NCI-H526 (cell line): Measurements from ENCODE around the gene WDR46.
A peak's percentile ranks its signal among the peaks of the same experiment; 100 is the strongest.

ENCODE experiments used
- DNase-seq, 2 experiments: peaks; one replicate each; lab custom pipeline; 2025; lab: John Stamatoyannopoulos, UW

Gene WDR46

DNA sequence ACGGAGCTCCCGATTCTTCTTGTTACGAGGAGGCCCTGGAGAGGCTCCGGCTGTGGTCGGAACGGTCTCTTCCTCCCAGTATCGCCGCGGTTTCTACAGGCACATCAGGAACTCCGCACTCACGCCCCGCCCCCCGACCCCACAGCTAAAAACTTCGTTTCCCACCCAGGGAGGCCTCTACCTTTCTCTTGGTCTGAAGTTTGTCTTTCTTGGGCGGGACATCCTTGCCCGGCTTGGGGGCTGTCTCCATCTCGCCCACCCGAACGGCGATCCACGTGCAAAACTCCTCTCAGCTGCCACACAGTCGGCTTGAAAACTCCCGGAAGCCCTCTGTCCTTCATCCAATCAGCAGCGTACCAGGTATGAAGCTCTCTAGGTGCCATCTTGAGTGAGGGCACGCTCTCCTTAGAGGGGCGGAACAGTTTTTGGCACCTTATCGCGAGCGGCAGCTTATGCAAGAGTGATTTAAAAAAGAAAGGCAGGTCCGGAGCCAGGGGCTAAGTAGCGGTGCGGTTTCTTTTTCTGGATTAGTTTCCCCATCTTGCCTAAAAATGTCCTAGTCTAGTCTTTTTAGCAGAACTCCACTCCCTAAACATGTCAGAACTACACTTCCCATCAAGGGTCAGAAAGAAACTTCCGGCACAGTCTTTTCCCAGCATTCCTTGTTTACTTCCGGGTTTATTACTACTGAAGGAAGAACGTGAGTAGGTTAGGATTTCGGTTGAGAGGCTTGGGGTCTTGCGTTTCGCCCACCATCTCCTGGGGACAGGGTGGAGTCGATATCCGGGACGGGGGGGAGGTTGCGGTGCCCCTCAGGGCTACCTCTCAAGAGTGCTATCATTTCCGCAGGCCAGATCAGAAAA lies at the start of gene WDR46, which contains the start of gene PFDN6:
Gene WDR46 (minus strand): TSS at position 319 of the 863 bp plus-strand sequence. CDS start 69 bp downstream, at position 250.
Gene PFDN6 (plus strand): TSS at position 681 of the 863 bp plus-strand sequence. CDS start 256 bp downstream, outside the sequence.
- DNase-seq, result peak; percentile 85 to 87

- no peak for DNase-seq
These were observed 47.5 kb upstream of the WDR46 start for GRCh38 chr6:33336495-33336894.

DNA sequence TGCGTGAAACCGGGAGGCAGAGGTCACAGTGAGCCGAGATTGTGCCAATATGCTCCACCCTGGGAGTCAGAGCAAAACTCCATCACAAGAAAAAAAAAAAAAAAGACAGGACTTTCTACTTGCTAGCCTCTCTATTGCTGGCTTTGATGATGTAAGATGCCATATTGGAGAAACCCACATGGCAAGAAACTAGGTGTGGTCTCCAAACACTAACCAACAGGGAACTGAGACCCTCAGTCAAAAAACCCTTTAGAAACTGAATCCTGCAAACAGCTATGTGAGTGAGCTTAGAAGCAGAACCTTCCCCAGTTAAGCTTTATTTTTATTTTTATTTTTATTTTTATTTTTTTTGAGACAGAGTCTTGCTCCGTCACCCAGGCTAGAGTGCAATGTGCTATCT lies 46.9 kb upstream of the WDR46 start:
- no peak for DNase-seq

- no peak for DNase-seq
These were observed 44.6 kb upstream of the WDR46 start for GRCh38 chr6:33333666-33334065.

- no peak for DNase-seq
These were observed 41.7 kb upstream of the WDR46 start for GRCh38 chr6:33330736-33331135.

DNA sequence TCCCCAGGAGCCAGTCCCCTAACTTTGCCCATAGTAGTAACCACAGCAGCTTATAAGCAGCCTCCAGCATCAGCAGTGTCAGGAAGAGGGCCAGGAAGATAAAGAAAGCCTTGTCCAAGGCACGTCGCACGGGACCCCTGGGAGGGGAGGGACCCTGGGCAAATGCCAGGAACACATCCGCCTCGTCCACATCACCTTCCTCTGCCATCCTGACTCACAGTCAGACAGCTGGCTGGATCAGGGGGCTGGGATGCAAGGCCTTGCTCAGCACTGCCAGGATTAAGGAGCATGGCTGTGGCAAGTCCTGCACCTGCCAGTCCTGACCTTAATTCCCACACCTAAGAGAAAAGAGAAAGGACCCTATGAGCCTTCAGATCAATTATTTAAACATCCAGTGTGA lies 40.0 kb upstream of the WDR46 start:
- DNase-seq, result no peak

DNA sequence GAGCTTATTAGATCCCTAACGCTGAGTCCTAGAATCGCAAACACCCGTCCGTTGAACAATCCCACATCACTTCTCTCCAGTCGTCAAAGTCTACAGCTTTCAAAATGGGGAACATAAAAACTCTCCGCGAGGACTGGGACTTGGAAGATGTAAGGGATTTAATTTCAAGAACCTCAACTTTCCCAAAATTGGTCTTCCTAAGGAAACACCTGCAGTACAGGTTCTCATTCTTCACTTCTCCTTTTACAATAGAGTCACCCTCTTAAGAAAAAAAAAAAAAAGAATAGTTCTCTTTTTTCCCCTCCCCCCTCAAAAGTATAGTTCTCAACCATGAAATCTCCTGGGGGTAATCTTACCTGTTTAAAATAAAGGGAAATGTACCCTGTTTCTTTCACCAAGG lies 35.1 kb upstream of the WDR46 start:
- peak in 1 of 2 experiments; percentile 47 for DNase-seq

DNA sequence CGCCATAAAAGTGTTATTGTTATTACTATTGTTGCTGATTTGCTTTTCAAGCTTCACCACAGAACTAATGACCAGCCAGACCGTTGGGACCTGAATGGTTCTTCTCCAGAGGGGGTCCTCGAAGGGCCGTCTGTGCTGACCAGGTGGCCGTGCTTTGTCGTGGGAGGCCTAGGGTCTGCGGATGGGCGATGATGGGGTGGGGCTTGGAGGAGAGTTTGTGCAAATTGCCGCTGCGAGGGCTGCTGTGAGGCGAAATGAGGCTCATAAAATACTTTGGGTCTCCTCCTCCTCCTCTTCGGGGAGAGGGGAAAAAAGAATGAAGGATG lies 34.5 kb upstream of the WDR46 start:
- no peak for DNase-seq

DNA sequence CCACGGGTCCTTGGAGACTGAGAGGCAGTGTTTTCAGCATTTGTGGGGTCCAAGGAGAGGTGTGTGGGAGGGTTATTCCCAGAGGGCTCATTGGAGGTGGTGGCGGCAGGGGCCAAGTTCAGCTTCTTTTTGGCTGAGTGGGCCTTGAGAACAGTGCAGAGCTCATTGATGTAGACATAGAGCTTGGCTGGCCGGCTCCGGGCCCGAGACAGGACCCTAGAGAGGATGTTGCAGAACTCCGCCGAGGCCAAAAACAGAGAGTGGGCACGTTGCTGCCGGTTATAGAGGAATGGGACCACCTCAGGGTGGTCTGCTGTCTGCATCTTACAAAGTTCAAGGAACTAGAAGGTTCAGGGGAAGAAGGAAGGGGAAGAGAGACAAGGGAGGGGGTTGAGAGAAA lies 32.2 kb upstream of the WDR46 start:
- DNase-seq, result no peak

DNA sequence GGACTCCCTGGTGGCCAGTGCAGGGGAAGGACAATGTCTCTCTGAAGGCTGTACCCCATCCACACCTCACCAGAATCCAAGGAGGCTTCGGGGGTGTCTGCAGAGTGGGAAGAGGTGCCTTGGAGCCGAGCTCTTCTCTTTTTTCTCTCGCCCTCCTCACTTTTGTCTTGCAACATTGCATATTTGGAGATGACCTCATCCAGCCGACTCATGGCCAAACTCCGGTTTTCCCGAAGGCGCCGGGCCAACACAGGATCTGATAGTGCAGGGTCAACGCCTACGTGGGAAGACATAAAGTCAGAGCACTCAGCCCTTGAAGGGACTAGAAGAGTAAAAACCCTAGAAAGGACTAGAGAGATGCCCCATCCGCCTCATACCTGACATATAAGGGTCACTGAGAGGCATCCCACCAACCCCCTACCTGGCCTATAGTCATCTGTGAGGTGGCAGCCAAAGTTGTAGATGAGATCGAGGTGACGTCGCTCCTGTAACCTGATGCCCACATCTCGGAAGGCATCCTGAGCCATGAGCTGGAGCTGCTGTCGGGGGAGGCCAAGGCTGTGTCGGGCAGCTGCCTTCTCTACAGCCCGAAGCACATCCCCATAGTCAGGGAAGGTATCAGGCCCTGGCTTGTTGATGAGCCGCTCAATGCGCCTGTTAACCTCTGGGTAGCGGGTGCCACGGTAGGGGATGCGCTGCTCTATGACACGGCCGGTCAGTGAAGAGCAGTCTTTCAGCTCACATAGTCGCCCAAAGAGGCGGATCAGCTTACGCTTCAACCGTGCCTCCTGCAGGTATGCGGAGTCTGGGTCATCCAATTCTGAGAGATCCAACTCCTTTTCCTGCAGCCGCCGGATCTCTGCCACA lies 31.5 kb upstream of the WDR46 start:
- DNase-seq, result peak; percentile 6 to 56

DNA sequence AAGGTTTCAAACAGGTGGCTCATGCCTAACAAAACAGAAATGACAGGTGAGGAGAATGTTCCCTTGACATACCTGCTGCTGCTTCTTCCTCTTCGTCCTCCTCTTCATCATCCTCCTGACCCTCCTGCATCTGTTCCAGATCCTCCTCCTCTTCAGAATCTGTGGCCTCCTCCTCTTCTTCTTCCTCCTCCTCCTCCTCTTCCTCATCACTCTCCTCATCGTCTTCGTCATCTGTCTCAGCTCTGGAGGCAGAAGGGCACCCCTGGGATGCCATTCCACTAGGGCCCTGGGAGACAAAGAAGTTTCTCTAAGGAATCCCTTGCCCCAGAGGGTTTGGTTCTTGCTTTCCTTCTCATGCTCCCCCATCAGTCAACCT lies 30.9 kb upstream of the WDR46 start:
- no peak for DNase-seq

DNA sequence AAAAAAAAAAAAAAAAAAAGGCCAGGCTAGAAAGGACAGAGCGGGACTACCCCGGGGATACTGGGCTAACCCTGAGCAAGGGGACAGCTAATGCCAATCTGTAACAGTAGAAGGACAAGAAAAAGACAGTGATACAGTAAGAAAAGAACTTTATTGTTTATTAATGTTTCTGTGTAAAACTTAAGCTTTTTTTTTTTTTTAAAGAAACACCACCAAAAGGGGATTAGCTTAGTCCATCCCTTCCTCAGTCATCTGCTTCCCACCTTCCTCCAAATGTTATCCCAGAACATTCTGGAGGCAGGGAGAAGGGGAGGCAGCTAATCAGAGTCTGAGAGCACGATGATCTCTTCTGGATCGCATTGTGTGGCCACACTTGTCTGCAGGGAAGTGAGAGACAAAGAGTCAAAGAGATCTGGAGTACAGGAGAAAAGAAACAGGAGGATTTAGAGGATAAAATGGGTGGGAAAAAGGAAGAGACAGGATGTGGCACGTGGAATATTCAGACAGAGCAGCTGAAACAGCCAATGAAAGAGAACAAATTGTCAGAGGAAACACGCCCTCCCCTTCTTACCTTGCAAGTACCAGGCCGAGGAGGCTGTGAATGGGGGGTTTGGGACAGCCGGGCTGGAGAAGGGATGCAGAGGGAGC lies 29.5 kb upstream of the WDR46 start:
- no peak for DNase-seq

DNA sequence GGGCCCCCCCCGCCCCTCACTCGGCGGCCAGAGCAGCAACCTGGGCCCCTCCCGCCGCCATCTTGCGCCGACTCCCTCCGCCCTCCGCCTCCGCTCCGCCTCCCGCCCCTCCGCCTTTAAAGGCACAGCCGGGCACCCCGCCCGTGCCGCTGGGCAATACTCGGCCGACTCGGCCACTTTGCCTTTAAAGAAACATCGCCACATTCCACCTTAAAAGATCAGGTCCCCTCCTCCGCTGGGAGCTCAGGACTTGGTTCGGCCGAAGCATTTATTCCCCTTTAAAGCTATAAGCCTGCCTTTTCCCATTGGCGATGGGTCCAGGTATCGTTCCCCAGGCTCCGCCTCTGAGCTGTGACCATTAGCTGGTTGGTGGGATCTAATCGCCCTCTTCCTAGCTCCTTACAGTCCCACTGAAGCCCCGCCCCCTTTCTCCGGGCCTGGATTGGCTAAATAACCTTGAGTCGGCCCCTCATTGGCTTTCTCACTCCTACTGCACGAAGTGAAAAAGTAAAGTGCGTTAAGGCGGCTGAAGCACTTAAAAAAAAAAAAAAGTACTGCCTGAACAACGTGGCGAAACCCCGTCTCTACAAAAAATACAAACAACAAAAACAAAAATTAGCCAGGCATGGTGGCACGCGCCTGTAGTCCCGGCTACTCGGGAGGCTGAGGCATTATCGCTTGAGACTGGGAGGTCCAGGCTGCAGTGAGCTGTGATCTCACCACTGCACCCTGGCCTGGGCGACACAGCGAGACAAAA lies 28.8 kb upstream of the WDR46 start, which contains the start of gene ZBTB22:
Gene ZBTB22 (minus strand): TSS at position 76 of the 757 bp plus-strand sequence. CDS start 828 bp downstream, outside the sequence.
- peak; percentile 99 for DNase-seq

DNA sequence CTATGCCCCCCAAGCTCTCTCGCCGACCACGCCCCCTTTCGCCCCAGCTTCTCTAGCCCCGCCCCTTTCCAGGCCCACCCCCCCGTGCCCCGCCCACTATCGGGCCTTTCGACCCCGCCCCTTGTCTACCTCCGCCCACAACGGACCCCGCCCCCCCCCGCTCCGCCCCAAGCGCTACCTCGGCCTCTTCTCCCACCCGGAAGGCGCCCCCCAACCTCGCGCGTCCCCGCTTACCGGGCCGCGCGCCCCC lies 28.3 kb upstream of the WDR46 start:
- no peak for DNase-seq

DNA sequence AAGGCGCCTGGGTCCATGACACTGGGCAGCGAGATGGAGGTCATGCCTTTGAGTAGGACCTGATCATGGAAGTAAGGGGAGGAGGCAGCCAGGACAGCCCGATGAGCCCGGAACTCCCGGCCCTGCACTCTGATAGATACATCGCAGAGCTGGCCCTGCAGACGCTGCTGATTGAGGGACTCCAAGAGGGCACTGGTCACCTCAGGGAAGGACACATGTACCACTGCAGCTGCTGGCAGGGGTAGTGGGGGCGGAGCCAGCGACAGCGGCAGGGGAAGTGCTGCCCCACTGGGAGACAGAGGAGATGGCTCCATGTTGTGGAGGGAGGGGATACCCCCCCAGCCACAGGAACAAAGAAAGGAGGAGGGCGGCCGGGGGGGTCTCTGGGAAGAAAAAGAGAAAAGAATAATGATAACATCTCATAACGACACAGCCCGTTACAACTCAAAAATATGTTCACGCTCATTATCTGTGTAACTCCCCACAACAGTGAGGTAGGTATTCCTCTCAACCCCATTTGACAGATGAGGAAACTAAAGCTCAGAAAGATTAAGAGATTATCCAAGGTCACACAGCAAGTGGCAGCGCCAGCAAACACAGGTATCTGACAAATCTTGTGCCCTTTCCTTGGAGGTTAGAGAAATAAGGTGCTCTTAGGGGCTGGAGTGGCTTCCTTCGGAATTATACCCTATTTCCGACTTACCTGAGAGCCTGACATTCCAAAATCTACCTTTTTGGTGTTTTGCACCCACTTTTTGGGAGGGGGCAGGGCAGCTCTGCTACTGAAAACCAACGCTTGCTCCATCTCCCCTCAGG lies 27.8 kb upstream of the WDR46 start:
- DNase-seq, result no peak

DNA sequence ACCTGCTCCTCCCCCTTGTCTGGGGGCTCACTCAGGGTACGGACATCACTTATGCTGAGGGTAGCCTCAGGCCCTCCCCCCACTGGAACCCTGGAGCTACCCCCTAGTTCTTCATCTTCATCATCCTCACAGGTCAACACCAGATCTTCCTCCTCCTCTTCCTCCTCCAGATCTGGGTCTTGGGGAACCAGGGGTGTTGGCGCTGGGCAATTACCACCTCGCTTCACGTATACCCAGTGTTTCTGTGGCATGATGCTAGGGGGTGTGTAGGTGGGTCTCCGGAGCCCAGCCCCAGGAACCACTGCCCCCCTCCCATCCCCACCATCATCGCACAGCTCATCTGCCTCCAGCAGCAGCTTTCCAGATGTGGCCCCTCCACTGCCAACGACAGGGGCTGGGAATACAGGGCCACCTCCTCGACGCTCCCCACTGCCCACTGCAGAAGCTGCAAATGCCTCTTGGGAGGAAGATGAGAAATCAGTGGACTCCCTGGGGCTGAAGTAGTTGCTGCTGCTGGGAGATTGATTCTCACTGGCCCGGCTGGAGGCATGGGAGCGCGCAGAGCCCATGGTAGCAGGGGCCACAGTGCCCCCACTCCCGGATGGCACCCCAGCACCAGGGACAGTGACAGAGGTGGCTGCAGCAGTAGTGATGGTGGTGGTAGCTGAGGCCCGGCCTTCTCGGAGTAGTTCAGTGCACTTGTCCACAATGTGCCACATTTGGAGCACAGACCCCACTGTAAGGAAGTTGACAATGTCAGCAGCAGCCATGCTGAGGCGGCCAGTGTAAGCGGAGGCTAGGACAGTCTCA lies 27.0 kb upstream of the WDR46 start:
- DNase-seq, result no peak

- DNase-seq, result peak; percentile 27 to 87
These were observed 26.1 kb upstream of the WDR46 start for GRCh38 chr6:33314943-33315792.

DNA sequence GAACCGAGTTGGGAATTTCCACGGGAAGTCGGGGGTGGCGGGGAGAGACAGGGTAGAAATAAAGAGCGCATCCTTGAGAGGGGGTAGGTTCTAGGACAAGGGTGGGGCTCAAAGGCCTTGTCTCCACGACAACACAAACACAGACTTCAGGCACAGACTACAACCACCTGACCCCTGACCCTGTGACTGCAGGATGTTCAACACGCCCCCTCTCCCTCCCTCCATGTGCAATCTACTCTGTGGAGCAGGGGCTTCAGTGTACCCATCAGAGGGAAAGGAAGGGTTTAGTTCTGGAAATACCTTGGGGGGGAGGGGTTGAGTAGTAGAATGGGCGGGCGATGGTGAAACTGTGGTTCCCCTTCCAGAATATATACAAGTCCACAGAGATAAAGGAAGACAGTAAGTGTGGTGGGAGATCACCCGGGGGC lies 25.5 kb upstream of the WDR46 start:
- peak; percentile 27 to 56 for DNase-seq
